RWPE2 (cell line): ENCODE results near the gene CHD6.
A peak's percentile ranks its signal among the peaks of the same experiment; 100 is the strongest.

ENCODE experiments used
- ATAC-seq: fragments of 200-7000 bp; cut with Tn5 transposase; 3 replicates; pipeline ENCODE4 v1.9.1; 2021; ENCODE audit warnings: low read depth
- DNase-seq: peaks from one replicate; pipeline ENCODE4 v3.0.0-alpha.2; 2020; ENCODE audit warnings: low spot score
- H3K27ac ChIP-seq: fragments of 450-650 bp; 2 replicates; pipeline ENCODE4 v1.5.1; 2017; ENCODE audit warnings: mild to moderate bottlenecking; ENCODE audit not compliant: poor library complexity, severe bottlenecking
- H3K27me3 ChIP-seq: fragments of 250-450 bp; sonication (Bioruptor Pico); 2 replicates; pipeline ENCODE4 v1.5.1; 2021; ENCODE audit warnings: mild to moderate bottlenecking, moderate library complexity; ENCODE audit not compliant: insufficient read depth, poor library complexity, severe bottlenecking
- H3K36me3 ChIP-seq: fragments of 250-450 bp; sonication (Bioruptor Pico); 2 replicates; pipeline ENCODE4 v1.5.1; 2020; ENCODE audit warnings: low read depth, mild to moderate bottlenecking, moderate library complexity
- H3K4me1 ChIP-seq: fragments of 250-450 bp; sonication (Bioruptor Pico); 2 replicates; pipeline ENCODE4 v1.5.1; 2021; ENCODE audit warnings: mild to moderate bottlenecking, moderate library complexity; ENCODE audit not compliant: insufficient read depth, poor library complexity, severe bottlenecking
- H3K4me3 ChIP-seq: fragments of 250-450 bp; sonication (Bioruptor Pico); 2 replicates; pipeline ENCODE4 v1.5.1; 2021; ENCODE audit warnings: mild to moderate bottlenecking, moderate library complexity; ENCODE audit not compliant: severe bottlenecking
- H3K9me3 ChIP-seq: fragments of 250-450 bp; sonication (Bioruptor Pico); 2 replicates; pipeline ENCODE4 v1.5.1; 2021; ENCODE audit warnings: mild to moderate bottlenecking, moderate library complexity; ENCODE audit not compliant: severe bottlenecking
- TF ChIP-seq, protein P1 (sequence below): fragments of 450-650 bp; IDR thresholded peaks from one replicate; pipeline ENCODE4 v1.5.1; 2017; ENCODE audit warnings: mild to moderate bottlenecking, moderate library complexity; ENCODE audit not compliant: poor library complexity, severe bottlenecking

Gene CHD6

DNA sequence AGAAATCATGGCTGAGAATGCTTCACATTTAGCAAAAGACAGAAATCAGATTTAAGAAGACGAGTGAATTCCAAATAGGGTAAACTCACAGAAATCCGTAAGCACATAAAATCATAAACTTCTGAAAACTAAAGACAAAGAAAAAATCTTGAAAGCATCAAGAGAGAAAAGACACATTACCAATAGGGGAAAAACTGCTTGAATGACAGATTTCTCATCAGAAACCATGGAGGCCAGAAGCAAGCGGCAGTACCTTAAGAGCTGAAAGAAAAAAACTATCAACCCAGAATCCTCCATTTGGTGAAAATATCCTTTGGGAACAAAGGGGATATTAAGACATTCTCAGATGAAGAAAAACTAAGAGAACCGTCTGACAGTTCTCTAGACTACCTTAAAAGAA lies 185.0 kb downstream of the CHD6 start:
- no peak overlapping the region for H3K4me3 ChIP-seq
- H3K9me3 ChIP-seq, result no peaks in the 10 kb centered on the region
- peaks cover 53% of the 10 kb centered on the region for H3K36me3 ChIP-seq
- TF ChIP-seq, protein P1, sequence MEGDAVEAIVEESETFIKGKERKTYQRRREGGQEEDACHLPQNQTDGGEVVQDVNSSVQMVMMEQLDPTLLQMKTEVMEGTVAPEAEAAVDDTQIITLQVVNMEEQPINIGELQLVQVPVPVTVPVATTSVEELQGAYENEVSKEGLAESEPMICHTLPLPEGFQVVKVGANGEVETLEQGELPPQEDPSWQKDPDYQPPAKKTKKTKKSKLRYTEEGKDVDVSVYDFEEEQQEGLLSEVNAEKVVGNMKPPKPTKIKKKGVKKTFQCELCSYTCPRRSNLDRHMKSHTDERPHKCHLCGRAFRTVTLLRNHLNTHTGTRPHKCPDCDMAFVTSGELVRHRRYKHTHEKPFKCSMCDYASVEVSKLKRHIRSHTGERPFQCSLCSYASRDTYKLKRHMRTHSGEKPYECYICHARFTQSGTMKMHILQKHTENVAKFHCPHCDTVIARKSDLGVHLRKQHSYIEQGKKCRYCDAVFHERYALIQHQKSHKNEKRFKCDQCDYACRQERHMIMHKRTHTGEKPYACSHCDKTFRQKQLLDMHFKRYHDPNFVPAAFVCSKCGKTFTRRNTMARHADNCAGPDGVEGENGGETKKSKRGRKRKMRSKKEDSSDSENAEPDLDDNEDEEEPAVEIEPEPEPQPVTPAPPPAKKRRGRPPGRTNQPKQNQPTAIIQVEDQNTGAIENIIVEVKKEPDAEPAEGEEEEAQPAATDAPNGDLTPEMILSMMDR, result no peak
- ATAC-seq (no peak), DNase-seq (no peak)
- H3K27ac ChIP-seq, result no peak overlapping the region
- H3K4me1 ChIP-seq, result peaks cover 5% of the 10 kb centered on the region
- H3K27me3 ChIP-seq, result no peaks in the 10 kb centered on the region

DNA sequence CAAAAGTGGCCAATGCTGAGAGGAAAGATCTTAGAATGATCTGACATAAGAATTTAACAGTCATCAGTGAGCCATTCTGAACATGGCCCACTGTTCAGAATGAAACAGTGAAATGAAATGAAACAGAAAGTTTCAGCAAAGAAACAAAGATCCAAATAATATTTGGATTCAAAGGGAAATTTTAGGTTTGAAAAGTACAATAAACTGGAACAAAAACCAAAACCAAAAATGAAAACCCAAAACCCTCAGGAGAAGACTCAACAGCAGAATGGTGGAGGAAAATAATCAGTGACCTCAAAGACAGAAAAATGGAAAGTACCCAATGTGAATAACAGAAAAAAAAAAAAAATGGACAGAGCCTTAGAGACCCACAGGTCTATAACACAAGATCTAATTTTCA lies 185.4 kb downstream of the CHD6 start:
- ATAC-seq, result no peak
- Histone ChIP-seq H3K4me3 (no peak overlapping the region), H3K27ac (no peak overlapping the region)

DNA sequence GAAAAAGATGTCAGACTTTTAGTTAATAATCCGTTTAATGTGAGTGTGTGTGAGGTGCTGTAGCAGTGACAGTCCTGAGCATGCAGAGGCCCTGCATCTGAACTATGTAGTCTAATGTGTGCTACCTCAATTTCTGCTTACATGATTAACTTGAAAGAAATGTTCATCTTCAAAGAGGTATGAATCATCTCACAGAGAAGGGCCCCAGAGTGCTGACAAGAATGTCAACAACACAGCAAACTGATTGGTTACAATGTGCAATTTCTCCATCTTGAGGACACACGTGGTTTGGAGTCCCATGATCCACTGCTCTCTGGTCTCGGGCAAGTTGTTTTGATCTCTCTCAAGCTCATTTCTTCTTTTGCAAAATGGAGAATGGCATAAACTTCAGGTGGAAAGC lies 189.9 kb downstream of the CHD6 start:
- Histone ChIP-seq H3K27ac (no peak overlapping the region), H3K4me1 (peaks cover 6% of the 10 kb centered on the region), H3K36me3 (peaks cover 35% of the 10 kb centered on the region), H3K9me3 (no peaks in the 10 kb centered on the region), H3K27me3 (no peaks in the 10 kb centered on the region), H3K4me3 (no peak overlapping the region)
- TF ChIP-seq, protein P1, result no peak
- peak; percentile 95 for ATAC-seq
- DNase-seq, result peak; percentile 44

More for the DNA sequence above, 185.4 kb downstream of the CHD6 start:
- H3K36me3 ChIP-seq, result peaks cover 53% of the 10 kb centered on the region
- TF ChIP-seq, protein P1, result no peak
- DNase-seq, result no peak
- H3K27me3 ChIP-seq, result no peaks in the 10 kb centered on the region
- peaks cover 6% of the 10 kb centered on the region for H3K4me1 ChIP-seq
- H3K9me3 ChIP-seq, result no peaks in the 10 kb centered on the region

DNA sequence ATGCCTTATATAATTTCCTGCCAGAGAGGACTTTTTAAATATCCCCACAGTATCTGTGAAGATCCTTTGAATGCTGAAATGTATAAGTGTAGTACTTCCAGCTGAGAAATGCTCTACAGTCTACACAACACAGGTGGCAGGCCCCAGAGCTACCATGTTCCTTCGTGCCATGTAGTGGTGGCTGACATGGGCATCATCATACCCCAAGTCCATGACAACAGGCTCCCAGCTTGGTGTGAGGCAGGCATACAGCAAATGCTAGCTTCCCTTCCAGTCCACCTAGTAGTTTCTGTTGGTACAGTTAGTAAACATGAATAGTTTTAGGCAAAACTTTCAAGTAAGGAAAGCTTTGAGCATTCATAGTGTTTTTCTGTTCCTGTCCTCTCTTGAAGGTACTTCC lies 190.3 kb downstream of the CHD6 start:
- DNase-seq (peak; percentile 51), ATAC-seq (no peak; the same call in 2 of the 3 replicates)
- no peak overlapping the region for H3K4me3 ChIP-seq
- H3K27me3 ChIP-seq, result no peaks in the 10 kb centered on the region
- H3K36me3 ChIP-seq, result peaks cover 38% of the 10 kb centered on the region
- peaks cover 6% of the 10 kb centered on the region for H3K4me1 ChIP-seq
- H3K27ac ChIP-seq, result no peak overlapping the region
- no peaks in the 10 kb centered on the region for H3K9me3 ChIP-seq
- TF ChIP-seq, protein P1, result no peak

DNA sequence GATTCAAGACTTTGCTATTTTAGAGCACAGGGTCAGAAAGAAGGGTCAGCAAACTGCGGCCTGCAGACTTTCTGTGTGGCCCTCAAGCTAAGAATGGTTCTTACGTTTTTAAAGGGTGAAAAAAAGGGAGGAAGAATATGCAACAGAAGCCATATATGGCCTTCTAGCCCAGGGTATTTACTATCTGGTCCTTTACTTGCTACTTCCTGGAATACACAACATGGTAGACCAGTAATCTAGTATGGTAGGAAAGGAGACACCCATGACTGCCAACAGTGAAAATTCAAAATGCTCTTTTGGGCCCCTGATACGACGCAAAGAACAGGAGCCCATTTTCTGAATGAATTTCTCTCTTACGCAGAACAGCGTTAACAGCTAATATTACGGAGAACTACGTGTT lies 191.2 kb downstream of the CHD6 start:
- Histone ChIP-seq H3K9me3 (no peaks in the 10 kb centered on the region), H3K4me3 (no peak overlapping the region), H3K27ac (no peak overlapping the region), H3K4me1 (peaks cover 6% of the 10 kb centered on the region), H3K27me3 (no peaks in the 10 kb centered on the region), H3K36me3 (peaks cover 47% of the 10 kb centered on the region)
- ATAC-seq (no peak), DNase-seq (no peak)
- TF ChIP-seq, protein P1, result no peak
